GM10266 (cell line): ENCODE data around the gene STXBP6.

Source experiments
- DNase-seq: peaks from one replicate; pipeline ENCODE4 v3.0.0; 2012; ENCODE audit errors: extremely low spot score
- CTCF ChIP-seq: IDR thresholded peaks from 2 replicates; pipeline ENCODE4 v1.5.1; 2012; ENCODE audit warnings: mild to moderate bottlenecking, low read depth; ENCODE audit not compliant: control insufficient read depth, insufficient read depth; ENCODE audit errors: missing control alignments

Gene STXBP6

GRCh38 chr14:24885410-24885913, 164.5 kb downstream of the STXBP6 start:
- no peak for TF ChIP-seq CTCF
- no peak for DNase-seq

GRCh38 chr14:24883576-24883975, 166.4 kb downstream of the STXBP6 start:
- no peak for DNase-seq
- no peak for TF ChIP-seq CTCF

- TF ChIP-seq CTCF: no peak
- DNase-seq: no peak
Observed at GRCh38 chr14:24881116-24881893, 168.6 kb downstream of the STXBP6 start.

- no peak for DNase-seq
- TF ChIP-seq CTCF: no peak
Observed at GRCh38 chr14:24880689-24881088, 169.3 kb downstream of the STXBP6 start.

GRCh38 chr14:24879661-24880386, 170.1 kb downstream of the STXBP6 start:
- no peak for TF ChIP-seq CTCF

GRCh38 chr14:24876996-24877395, 173.0 kb downstream of the STXBP6 start:
- no peak for DNase-seq
- no peak for TF ChIP-seq CTCF

More at GRCh38 chr14:24879661-24880386, 170.1 kb downstream of the STXBP6 start:
- DNase-seq: no peak
